ENCODE results near the gene C16orf78.

DNA sequence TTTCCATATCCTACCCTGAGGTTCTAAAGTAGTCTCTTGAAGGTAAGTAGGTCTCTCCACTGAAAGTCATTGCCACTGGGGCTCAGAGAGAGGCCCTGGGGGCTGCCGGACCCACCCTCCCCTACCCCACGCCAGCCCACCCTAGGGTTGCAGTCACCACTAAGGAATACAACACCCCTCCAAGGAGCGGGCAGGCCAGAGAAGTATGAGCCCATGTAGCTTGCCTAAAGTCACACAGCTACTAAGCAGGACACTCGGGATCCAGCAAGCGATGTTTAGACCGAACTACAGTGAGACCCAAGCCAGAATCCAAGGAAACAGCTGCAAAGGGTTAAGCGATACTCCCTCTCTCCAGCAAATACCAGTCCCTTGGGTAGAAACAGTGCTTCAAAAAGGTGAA lies 27.0 kb downstream of the C16orf78 start:
- no peak for TF ChIP-seq TAF1 (IDR thresholded peaks at IDR 0.05; ENCODE audit: low read depth, low read length)
- TF ChIP-seq CTCF (IDR thresholded peaks at IDR 0.05; ENCODE audit: control extremely low read depth in 1 of 3, insufficient read depth in 1 of 3, low read depth in 1 of 3, low read length in 3 of 3) = no peak
- no peak for TF ChIP-seq RAD21 (IDR thresholded peaks at IDR 0.05 in 1 of 2, conservative IDR thresholded peaks at IDR 0.05 in 1 of 2; ENCODE audit: low read depth in 2 of 2, low read length in 2 of 2)
- no peak for TF ChIP-seq EP300 (IDR thresholded peaks at IDR 0.05; ENCODE audit: borderline replicate concordance in 1 of 2, low read depth in 2 of 2, low read length in 2 of 2)
- TF ChIP-seq RFX5 (IDR thresholded peaks at IDR 0.05; ENCODE audit: borderline replicate concordance, low read depth, low read length) = no peak
- no peak for TF ChIP-seq ZNF274 (IDR thresholded peaks at IDR 0.05; ENCODE audit: borderline replicate concordance, extremely low read depth, low read length)
